Activated T-cell treated with anti-CD3 and anti-CD28 coated beads, Interleukin-2, amount 50 U/mL, for 72 hours (primary cell): ENCODE data around the gene GRM8. TPM values are rescaled to one million over a fixed set of nuclear protein-coding genes. Genes with fewer than 3 reads are reported as not detected.

Experiments used
- ATAC-seq, 2 donors: fragments of 150-1000 bp; cut with Tn5 transposase; replicated peaks in 1 of 2; 2 replicates each; pipeline ENCODE4 v1.10.0; 2021; ENCODE audit warnings: moderate library complexity in 2 of 2, mild to moderate bottlenecking in 1 of 2
- DNase-seq, 2 donors: peaks; one replicate each; pipeline ENCODE4 v3.0.0; 2021 to 2022; ENCODE audit warnings: mixed read lengths in 1 of 2
- H3K27ac Mint-ChIP-seq: one replicate; pipeline ENCODE4 v1.8.0; 2022; ENCODE audit warnings: mild to moderate bottlenecking, moderate library complexity, mixed read lengths
- H3K27me3 Mint-ChIP-seq: one replicate; pipeline ENCODE4 v1.8.0; 2022; ENCODE audit warnings: low read depth, mixed read lengths
- H3K36me3 Mint-ChIP-seq, 2 donors: one replicate each; pipeline ENCODE4 v1.8.0; 2022; ENCODE audit warnings: mixed read lengths in 2 of 2, mild to moderate bottlenecking in 1 of 2; ENCODE audit not compliant: insufficient read depth in 2 of 2
- H3K4me1 Mint-ChIP-seq: one replicate; pipeline ENCODE4 v1.8.0; 2022; ENCODE audit warnings: low read depth, mixed read lengths
- H3K4me3 Mint-ChIP-seq, 2 donors: one replicate each; pipeline ENCODE4 v1.8.0; 2022; ENCODE audit warnings: mild to moderate bottlenecking in 2 of 2, mixed read lengths in 2 of 2, moderate library complexity in 2 of 2
- H3K9me3 Mint-ChIP-seq, 2 donors: one replicate each; pipeline ENCODE4 v1.8.0; 2022; ENCODE audit warnings: mixed read lengths in 2 of 2
- total RNA-seq, 2 donors: library from RNA; stranded (reverse); gene quantifications; one replicate each; pipeline ENCODE4 v1.2.3, GENCODE V29; 2022

The GRM8 gene
- total RNA-seq, 2 donors from 2014 or later: not detected

DNA sequence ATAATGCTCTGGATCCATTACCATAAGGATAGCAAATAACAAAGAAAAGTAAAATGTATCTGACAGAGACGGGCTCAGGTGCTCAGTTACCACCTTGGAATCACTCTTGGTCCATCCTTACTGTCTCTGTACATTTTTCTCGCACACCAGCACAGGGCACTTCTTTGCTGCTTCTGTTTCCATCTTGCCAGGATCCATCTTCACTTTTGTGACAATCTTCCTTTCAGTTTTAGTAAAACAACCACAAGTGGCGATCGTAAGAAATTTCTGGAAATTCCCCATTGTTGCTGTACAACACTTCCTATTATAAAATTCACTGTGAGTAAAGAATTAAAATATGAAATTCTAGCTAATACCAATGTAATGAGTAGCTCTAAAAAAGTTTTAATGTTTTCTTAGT is 695.5 kb downstream of the GRM8 start:
- H3K9me3 Mint-ChIP-seq: peaks cover 0 to 2% of the 10 kb centered on the region in 2 donors
- H3K27ac Mint-ChIP-seq: no peak overlapping the region
- no peaks in the 10 kb centered on the region for H3K36me3 Mint-ChIP-seq
- H3K4me1 Mint-ChIP-seq: no peaks in the 10 kb centered on the region
- ATAC-seq (no peak), DNase-seq (no peak)
- H3K4me3 Mint-ChIP-seq: no peak overlapping the region
- H3K27me3 Mint-ChIP-seq: no peaks in the 10 kb centered on the region

DNA sequence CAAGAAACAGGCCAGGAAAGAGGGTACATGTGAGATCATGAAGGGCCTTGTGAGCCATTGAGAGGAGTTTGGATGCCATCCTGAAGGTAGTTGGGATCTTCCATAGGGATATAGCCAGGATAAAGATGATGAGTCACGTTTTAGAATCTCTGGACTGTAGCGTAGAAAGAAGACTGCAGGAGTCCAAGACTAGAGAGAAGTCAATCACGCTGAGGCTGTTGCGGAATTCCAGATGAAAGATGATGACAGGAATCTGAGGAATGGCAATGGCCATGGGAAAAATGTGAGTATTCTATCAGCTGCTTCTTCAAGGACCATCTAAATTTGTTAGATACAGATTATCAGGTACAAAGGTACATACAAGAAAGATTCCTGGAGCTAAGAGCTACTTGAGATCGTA is 711.3 kb downstream of the GRM8 start:
- ATAC-seq (no peak), DNase-seq (no peak)
- peaks cover 0 to 2% of the 10 kb centered on the region in 2 donors for H3K9me3 Mint-ChIP-seq
- H3K4me3 Mint-ChIP-seq: no peak overlapping the region
- no peaks in the 10 kb centered on the region for H3K4me1 Mint-ChIP-seq
- no peak overlapping the region for H3K27ac Mint-ChIP-seq
- H3K27me3 Mint-ChIP-seq: no peaks in the 10 kb centered on the region
- no peaks in the 10 kb centered on the region for H3K36me3 Mint-ChIP-seq

DNA sequence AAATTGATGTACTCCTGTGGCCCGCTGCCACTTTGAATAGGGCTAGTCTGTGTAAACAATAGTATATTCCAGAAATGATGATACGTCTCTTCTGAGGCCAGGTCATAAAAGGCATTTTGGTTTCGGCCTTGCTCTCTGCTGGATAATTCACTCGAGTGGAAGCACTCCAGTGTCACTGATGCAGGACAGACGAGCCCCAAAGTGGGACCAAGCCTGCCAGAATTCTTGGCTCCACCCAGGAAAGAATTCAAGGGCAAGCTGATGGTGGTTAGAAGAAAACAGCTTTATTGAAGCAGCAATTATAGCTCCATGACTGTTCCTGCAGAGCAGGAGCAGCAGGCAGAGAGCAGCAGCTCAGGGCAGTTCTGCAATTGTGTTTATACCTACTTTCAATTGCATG is 717.6 kb downstream of the GRM8 start:
- no peak overlapping the region for H3K27ac Mint-ChIP-seq
- no peaks in the 10 kb centered on the region for H3K4me1 Mint-ChIP-seq
- no peaks in the 10 kb centered on the region for H3K27me3 Mint-ChIP-seq
- no peak for DNase-seq
- no peak overlapping the region for H3K4me3 Mint-ChIP-seq
- no peaks in the 10 kb centered on the region for H3K36me3 Mint-ChIP-seq
- peaks cover 2 to 4% of the 10 kb centered on the region in 2 donors for H3K9me3 Mint-ChIP-seq
- ATAC-seq: no peak

DNA sequence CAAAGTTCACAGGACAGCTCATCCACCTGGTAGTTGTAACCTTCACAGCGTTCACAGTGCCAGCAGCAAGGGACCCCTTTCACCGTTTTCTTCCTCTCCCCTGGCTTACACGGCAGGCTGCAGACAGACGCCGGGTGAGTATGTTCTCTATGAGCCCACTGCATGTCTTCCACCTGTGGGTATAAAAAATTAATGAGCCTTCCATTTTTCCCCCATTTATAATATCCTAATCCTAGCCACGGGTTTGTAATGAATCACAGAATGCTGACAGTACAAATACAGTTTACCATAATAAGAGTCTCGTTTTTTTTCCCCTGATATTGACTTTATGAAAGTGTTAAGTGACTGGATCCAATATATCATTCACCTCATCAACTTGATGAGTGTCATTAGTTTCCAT is 719.0 kb downstream of the GRM8 start:
- Mint-ChIP-seq H3K4me3 (no peak overlapping the region), H3K27ac (no peak overlapping the region), H3K4me1 (no peaks in the 10 kb centered on the region), H3K27me3 (no peaks in the 10 kb centered on the region), H3K9me3 (peaks cover 2 to 4% of the 10 kb centered on the region in 2 donors), H3K36me3 (no peaks in the 10 kb centered on the region)
- no peak for DNase-seq
- no peak for ATAC-seq

DNA sequence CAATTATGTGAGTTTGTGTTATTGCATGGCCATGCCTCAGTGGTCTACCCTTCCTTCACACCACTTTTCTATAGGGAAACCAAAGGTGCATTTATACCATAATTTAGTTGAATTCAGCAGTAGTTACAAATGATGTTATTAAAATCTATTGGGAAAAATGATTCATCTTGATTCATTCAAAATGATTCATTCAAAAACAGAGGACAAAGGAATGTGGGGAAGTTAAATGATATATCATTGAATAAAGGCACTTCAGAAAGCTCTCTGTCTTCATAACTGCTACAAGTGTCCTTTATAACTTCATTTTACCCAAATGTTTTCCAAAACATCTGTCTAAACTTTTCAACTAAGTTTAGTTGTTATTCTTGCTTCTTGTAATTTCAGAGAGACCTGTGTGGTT is 722.9 kb downstream of the GRM8 start:
- Mint-ChIP-seq H3K27ac (no peak overlapping the region), H3K9me3 (peaks cover 4 to 5% of the 10 kb centered on the region in 2 donors), H3K36me3 (no peaks in the 10 kb centered on the region), H3K27me3 (no peaks in the 10 kb centered on the region), H3K4me1 (no peaks in the 10 kb centered on the region), H3K4me3 (no peak overlapping the region)
- DNase-seq: no peak
- ATAC-seq: no peak

DNA sequence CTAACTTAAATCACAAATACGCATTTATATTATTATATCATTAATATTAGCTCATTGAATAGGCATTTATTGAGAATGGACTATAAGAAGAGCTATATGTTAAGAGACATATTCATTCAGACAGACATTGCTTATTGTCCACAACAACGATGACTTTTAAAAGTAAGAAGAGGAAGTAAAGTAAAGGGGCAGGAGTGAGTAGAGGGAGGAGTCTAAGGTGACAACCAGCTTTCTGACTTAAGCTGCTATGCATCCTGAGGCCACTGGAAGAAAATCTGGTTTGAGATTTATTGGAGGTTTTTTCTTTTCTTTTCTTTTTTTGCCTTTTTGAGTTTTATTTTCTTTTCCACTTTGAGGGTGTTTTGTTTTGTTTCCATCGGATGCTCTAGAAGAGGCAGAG is 723.5 kb downstream of the GRM8 start:
- no peak overlapping the region for H3K4me3 Mint-ChIP-seq

DNA sequence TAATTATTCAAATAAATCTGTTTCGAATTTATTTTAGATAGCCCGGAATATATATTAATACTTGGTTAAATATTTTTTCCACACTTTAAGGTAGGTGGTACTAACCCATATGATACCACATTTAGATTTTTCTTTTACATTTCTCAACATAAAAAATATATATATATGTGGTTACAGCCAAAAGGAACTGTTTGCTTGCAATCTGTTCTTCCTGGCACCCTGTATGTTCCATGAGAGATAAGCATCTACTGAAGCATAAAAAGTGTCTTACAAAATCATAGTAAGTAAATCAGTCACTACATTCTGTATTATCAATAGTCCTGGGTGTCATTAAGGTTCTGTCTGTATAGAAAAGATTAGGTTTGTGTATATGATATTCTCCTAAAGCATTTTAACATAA is 726.8 kb downstream of the GRM8 start:
- ATAC-seq (no peak), DNase-seq (no peak)
- Mint-ChIP-seq H3K4me3 (no peak overlapping the region), H3K27me3 (no peaks in the 10 kb centered on the region), H3K9me3 (peaks cover 3 to 4% of the 10 kb centered on the region in 2 donors), H3K36me3 (no peaks in the 10 kb centered on the region), H3K4me1 (no peaks in the 10 kb centered on the region), H3K27ac (no peak overlapping the region)

More for the DNA sequence above, 723.5 kb downstream of the GRM8 start:
- Mint-ChIP-seq H3K9me3 (peaks cover 5 to 6% of the 10 kb centered on the region in 2 donors), H3K27ac (no peak overlapping the region), H3K4me1 (no peaks in the 10 kb centered on the region), H3K27me3 (no peaks in the 10 kb centered on the region), H3K36me3 (no peaks in the 10 kb centered on the region)
- ATAC-seq (no peak), DNase-seq (no peak)

DNA sequence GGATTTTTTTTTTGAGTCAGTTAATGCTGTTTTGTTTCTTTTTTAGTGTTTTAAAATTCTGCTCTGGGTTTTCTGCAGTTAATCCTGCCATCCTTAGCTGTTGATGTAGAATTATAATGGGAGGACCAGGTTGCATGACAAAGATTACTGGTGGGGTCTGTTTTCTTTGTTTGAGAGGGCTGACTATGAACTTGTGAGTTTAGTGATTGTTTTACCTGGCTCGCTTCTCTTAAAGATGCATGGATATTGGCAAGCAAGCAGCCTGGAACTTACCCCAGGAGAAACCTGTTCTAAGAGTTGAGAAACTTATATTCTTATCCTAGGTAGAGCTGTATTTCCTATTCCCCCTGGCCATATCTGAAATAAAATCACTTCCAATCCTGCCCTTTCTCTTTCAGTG is 727.8 kb downstream of the GRM8 start:
- no peak for ATAC-seq
- no peaks in the 10 kb centered on the region for H3K36me3 Mint-ChIP-seq
- H3K4me1 Mint-ChIP-seq: no peaks in the 10 kb centered on the region
- H3K27ac Mint-ChIP-seq: no peak overlapping the region
- H3K27me3 Mint-ChIP-seq: no peaks in the 10 kb centered on the region
- H3K4me3 Mint-ChIP-seq: no peak overlapping the region
- peaks cover 5 to 7% of the 10 kb centered on the region in 2 donors for H3K9me3 Mint-ChIP-seq
- DNase-seq: no peak

DNA sequence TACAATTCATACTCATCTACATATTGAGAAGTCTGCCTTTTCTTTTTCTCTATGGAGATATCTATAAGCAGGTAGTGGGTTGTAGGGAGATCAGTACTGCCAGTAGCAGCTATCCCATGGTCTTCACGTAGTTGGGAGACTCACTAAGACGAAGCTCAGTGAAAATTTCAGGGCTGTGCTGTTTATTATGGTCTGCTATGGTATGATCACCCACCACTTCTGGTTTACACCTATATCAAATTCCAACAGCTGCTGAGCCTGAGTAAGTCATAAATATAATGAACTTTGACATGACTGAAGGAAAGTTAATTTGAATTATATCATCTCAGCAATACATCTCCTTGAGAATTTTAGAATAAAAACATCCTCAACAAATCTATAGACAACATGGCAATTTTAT is 741.7 kb downstream of the GRM8 start:
- no peaks in the 10 kb centered on the region for H3K4me1 Mint-ChIP-seq
- DNase-seq (no peak), ATAC-seq (no peak)
- no peak overlapping the region for H3K27ac Mint-ChIP-seq
- H3K4me3 Mint-ChIP-seq: no peak overlapping the region
- no peaks in the 10 kb centered on the region for H3K36me3 Mint-ChIP-seq
- no peaks in the 10 kb centered on the region for H3K27me3 Mint-ChIP-seq
- peaks cover 4 to 5% of the 10 kb centered on the region in 2 donors for H3K9me3 Mint-ChIP-seq

DNA sequence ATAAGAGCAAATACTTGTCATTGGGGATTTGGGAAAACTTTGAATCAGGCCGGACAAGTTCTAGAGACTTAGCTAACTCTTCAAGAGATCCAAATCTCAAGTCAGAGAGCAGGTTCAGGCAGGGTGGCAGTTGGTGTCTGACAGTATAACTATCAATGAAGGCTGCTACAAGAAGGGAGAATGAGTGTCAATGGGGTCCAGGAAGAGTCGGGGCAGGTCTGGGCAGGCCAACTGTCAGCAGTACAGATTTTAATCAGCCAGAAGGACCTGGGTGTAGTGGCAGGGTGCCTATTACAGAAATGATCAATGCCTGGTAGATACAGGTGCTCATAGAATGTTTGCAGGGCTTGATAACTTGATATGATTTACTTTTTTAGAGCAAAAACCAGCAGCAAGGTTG is 751.1 kb downstream of the GRM8 start:
- no peaks in the 10 kb centered on the region for H3K4me1 Mint-ChIP-seq
- peaks cover 5 to 7% of the 10 kb centered on the region in 2 donors for H3K9me3 Mint-ChIP-seq
- no peaks in the 10 kb centered on the region for H3K36me3 Mint-ChIP-seq
- H3K4me3 Mint-ChIP-seq: no peak overlapping the region
- DNase-seq (no peak), ATAC-seq (no peak)
- no peaks in the 10 kb centered on the region for H3K27me3 Mint-ChIP-seq
- H3K27ac Mint-ChIP-seq: no peak overlapping the region

DNA sequence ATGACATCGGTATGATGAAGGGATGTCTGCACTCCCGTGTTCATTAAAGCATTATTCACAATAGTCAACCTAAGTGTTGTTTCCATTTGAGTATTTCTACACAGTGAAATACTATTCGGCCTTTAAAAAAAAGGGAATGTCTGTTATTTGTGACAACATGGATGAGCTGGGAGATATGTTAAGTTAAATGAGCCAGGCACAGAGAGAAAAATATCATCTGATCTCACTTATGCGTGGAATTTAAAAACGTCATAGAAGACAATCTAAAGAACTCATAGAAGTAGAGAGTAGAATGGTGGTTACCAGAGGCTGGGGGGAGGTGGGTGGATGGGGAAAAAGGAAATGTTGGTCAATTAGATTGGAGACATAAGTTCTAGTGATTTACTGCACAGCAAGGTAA is 753.3 kb downstream of the GRM8 start:
- ATAC-seq (no peak), DNase-seq (no peak)
- no peaks in the 10 kb centered on the region for H3K36me3 Mint-ChIP-seq
- no peak overlapping the region for H3K4me3 Mint-ChIP-seq
- H3K9me3 Mint-ChIP-seq: peaks cover 6 to 8% of the 10 kb centered on the region in 2 donors
- H3K4me1 Mint-ChIP-seq: no peaks in the 10 kb centered on the region
- H3K27me3 Mint-ChIP-seq: no peaks in the 10 kb centered on the region
- H3K27ac Mint-ChIP-seq: no peak overlapping the region

DNA sequence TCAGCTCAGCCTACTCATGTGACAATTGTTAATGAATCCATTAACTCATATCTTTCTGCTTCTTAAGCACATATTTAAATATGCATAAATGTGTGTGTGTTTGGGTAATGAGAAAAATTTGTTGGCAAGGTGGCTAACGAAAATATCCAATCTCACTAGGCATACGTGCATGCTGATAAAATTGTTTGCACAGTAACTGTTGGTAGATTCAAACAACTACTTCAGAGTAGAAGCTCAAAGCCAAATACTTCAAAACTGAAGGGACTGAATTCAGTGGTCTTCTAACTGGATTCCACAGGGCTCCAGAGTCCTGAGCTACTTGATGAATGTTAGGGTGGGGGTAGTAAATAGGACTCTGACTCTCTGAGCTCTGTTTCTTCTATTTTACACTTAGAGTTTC is 757.0 kb downstream of the GRM8 start:
- no peak overlapping the region for H3K4me3 Mint-ChIP-seq
- no peak for DNase-seq
- no peaks in the 10 kb centered on the region for H3K36me3 Mint-ChIP-seq
- no peak overlapping the region for H3K27ac Mint-ChIP-seq
- no peaks in the 10 kb centered on the region for H3K27me3 Mint-ChIP-seq
- H3K4me1 Mint-ChIP-seq: no peaks in the 10 kb centered on the region
- no peak for ATAC-seq
- peaks cover 8% of the 10 kb centered on the region in 2 donors for H3K9me3 Mint-ChIP-seq

DNA sequence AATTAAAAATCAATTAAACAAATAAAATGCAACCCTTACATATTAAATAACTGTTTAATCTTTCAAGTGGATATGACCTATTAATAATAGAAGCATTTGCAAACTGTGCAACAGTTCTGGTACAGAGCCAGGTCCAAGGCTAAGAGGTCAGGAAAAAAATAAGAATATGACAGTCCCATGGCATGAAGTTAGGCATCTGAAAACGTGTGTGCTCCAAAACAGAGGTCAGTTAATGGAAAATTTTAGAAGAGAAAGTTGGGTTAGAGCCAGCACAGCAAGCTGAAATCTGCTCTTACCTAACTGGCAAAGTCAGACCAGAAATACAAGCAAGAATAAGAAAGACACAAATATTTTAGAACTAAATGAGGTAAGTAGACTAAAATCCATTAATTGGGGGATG is 757.7 kb downstream of the GRM8 start:
- Mint-ChIP-seq H3K4me3 (no peak overlapping the region), H3K27ac (no peak overlapping the region), H3K4me1 (no peaks in the 10 kb centered on the region), H3K9me3 (peaks cover 8% of the 10 kb centered on the region in 2 donors), H3K36me3 (no peaks in the 10 kb centered on the region), H3K27me3 (no peaks in the 10 kb centered on the region)
- ATAC-seq (no peak), DNase-seq (no peak)

DNA sequence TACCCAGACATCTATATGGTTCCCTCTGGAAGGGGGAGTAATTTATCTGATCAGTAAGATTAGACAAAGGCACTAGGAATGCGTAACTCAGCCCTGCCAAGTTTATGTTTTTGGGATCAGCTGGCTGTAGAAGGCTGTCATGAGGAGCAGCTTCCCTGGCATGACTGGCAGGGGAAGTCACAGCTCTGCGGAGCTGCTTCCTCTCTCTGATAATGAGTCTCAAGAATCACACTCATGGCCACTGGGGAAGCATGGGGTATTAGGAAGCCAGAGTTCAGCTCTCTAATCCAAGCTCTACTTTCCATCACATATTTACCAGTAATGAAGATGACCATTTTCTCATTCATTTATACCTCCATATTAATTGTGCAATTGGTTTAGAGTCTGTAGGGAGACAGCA is 758.9 kb downstream of the GRM8 start:
- H3K9me3 Mint-ChIP-seq: peaks cover 8 to 9% of the 10 kb centered on the region in 2 donors
- no peaks in the 10 kb centered on the region for H3K36me3 Mint-ChIP-seq
- H3K27ac Mint-ChIP-seq: no peak overlapping the region
- no peak overlapping the region for H3K4me3 Mint-ChIP-seq
- H3K4me1 Mint-ChIP-seq: no peaks in the 10 kb centered on the region
- no peak for ATAC-seq
- DNase-seq: no peak
- H3K27me3 Mint-ChIP-seq: no peaks in the 10 kb centered on the region
